Cardiac fibroblast (primary cell): ENCODE data around the gene TOMM20.

Experiments used
- DNase-seq, 2 donors: peaks; one replicate each; pipeline versions ENCODE4 v3.0.0 to v3.0.0-alpha.2; 2010; ENCODE audit warnings: low read depth in 2 of 2
- H3K4me3 ChIP-seq, 2 donors: replicated peaks in 1 of 2; 1 replicate in 1 of 2; 2 replicates in 1 of 2; pipeline ENCODE4 v1.5.1; 2011; ENCODE audit warnings: low read depth in 2 of 2, low read length in 2 of 2, mild to moderate bottlenecking in 2 of 2, moderate library complexity in 1 of 2
- CTCF ChIP-seq: IDR thresholded peaks from one replicate; pipeline ENCODE4 v1.5.1; 2011; ENCODE audit warnings: low read depth, mild to moderate bottlenecking, low read length, inconsistent platforms

The TOMM20 gene

GRCh38 chr1:235136111-235136510 is 7.5 kb upstream of the TOMM20 start:
- TF ChIP-seq CTCF = no peak
- DNase-seq = no peak
- no peak overlapping the region for H3K4me3 ChIP-seq

DNA sequence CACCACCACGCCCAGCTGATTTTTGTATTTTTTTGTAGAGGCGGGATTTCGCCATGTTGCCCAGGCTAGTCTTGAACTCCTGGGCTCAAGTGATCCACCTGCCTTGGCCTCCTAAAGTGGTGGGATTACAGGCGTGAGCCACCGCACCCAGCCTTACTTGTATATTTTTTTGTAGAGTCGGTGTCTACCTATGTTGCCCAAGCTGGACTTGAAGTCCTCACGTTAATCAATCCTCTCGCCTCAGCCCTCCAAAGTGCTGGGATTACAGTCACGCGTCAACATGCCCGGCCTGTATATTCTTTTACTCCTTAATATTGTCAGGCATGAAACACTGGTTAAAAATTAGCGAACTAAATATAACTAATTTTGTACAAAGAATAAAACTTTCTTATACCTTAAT is 5.5 kb upstream of the TOMM20 start:
- H3K4me3 ChIP-seq = no peak overlapping the region
- TF ChIP-seq CTCF = no peak
- DNase-seq = no peak

DNA sequence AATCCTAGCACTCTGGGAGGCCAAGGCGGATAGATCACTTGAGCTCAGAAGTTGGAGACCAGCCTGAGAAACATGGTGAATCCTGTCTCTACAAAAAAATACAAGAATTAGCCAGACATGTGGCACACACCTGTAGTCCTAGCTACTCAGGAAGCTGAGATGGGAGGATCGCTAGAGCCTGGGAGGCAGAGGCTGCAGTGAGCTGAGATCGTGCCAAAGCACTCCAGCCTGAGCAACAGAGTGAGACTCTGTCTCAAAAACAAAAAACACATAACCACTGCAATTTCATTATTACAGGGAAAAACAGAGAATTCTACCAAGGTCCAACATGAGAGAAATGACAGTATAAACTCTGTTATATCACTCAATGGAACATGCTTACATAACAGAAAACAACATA is 4.4 kb upstream of the TOMM20 start:
- TF ChIP-seq CTCF = no peak
- DNase-seq = no peak
- no peak overlapping the region for H3K4me3 ChIP-seq

DNA sequence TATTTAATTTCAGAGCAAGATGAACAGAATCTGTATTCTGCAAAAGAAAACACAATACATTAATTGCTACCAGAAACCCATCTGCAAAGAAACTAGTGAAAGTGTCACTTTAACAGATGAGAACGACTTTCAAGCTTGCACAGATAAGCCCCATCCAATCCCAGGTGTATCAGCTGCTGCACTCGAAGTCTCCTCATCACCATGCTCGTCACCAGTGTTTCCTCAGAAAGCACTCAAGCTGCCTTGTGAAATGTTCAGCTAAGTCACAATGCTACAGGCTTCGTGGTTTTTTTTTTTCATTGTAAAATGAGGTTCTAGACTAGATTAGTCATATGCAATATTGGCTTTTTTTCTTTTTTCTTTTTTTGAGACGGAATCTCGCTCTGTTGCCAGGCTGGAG is 3.3 kb upstream of the TOMM20 start:
- DNase-seq = peak in 1 of 2 donors; percentile 26
- no peak for TF ChIP-seq CTCF
- H3K4me3 ChIP-seq = no peak overlapping the region

DNA sequence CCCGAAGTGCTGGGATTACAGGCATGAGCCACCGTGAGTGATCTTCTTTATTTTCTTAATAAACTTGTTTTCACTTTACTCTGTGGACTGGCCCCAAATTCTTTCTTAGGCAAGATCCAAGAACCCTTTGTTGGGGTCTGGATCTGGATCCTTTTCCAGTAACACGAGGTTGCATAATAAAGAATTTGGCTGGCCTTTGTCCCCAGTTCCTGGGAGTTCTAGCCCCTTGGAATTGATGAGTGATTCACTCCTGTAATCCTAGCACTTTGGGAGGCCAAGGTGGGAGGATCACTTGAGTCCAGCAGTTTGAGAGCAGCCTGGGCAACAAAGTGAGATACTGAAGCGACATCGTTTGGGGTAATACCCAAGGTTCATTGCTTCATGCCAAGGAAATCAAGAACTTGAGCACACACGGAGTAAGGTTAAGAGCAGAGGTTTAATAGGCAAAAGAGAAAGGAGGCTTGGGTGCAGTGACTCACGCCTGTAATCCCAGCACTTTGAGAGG is 2.2 kb upstream of the TOMM20 start:
- no peak for TF ChIP-seq CTCF
- DNase-seq = no peak
- no peak overlapping the region for H3K4me3 ChIP-seq

DNA sequence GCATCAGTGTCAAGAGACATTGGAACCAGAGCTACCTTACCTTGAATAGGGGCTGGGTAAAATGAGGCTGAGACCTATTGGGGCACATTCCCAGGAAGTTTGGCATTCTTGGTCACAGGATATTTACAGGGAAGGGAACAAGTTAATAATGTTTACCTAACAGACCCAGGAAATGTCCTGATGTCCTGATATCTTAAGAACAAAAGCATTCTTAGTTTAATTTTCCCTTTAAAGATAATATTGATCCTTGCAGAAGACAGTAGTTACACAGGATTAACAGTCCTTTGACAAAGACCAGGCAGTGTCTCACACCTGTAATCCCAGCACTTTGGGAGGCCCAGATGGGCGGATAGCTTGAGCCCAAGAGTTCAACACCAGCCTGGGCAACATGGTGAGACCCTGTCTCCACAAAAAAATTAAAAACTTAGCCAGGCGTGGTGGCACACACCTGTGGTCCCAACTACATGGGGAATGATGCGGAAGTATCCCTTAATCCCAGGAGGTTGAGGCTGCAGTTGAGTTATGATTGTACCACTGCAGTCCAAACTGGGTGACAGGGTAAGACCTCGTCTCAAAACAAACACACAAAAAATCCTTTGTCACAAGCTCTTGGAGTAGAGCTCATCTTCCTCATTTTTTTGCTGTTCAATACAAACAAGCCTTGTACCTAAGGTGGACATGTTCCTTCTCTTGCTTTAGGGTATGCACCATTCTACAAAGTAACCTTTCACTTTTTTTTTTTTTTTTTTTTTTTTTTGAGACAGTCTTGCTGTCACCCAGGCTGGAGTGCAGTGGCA is 1.3 kb upstream of the TOMM20 start:
- TF ChIP-seq CTCF = no peak
- H3K4me3 ChIP-seq = no peak overlapping the region
- no peak for DNase-seq
